ENCODE data around the gene BAZ2B.

BAZ2B gene

DNA sequence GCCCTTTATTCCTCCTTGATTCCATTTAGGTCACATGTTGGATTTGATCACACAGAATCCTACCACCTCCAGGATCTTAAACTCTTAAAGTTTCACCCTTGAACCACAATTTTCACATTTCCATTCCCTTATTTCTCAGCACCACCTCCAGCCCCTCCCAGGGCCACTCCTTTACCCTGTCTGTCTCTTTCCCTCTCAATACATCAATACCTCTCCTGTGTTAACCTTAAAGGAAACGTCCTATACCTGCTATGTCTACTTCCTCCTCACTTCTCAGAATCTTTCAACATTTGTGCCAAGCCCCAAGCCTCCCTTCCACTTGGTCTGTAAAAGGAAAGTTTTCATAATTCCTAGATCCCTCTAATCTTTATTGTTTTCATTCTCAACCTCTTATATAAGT is 158.8 kb downstream of the BAZ2B start:
- peaks cover 6% of the 10 kb centered on the region for H3K36me3 Mint-ChIP-seq
- no peaks in the 10 kb centered on the region for H3K9me3 Mint-ChIP-seq
- no peak overlapping the region for H3K4me3 Mint-ChIP-seq
- no peak for ATAC-seq
- no peak overlapping the region for H3K27ac Mint-ChIP-seq
- peaks cover 23% of the 10 kb centered on the region for H3K4me1 Mint-ChIP-seq
- H3K27me3 Mint-ChIP-seq, result no peaks in the 10 kb centered on the region

DNA sequence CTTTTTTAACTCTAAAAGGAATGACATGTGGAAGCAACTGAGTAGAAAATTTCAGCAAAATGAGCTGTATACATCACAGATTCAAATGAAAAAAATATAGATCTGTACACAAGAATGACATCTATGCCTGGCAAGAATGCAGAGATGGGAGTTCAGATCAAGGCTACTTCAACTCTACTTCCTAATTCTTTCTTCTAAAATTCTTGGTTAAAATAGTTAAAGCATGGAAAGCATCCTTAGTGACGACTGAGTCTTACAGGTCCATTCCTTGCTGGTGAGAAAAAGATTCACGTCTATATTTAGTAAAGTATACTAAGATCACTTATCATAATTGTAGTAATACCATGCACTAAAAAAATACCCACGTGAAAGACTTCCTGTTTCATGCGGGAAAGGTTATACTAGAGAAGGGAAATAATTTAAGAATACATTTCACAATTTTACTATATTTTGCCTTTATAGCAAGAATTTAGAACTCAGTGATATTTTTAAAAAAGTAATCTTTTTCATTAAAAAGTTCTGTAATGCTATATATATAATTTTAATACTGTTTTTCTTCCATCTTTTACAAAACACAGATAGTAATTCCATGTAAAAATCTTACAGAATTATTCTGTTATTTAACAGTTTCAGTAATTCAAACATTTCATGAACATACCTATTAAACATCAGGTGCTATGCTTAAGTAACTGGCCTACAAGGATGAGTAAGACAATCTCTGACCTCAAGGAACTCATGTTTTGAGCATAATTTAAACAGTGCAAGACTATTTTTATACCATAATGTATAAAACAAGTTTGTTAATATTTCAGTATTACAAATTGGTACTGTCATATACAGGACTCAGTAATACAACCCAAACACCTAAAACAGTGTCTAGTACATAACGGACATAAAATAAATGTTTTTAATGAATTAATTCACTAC is 159.6 kb downstream of the BAZ2B start:
- H3K4me1 Mint-ChIP-seq, result peaks cover 23% of the 10 kb centered on the region
- no peaks in the 10 kb centered on the region for H3K27me3 Mint-ChIP-seq
- no peaks in the 10 kb centered on the region for H3K9me3 Mint-ChIP-seq
- ATAC-seq, result no peak
- H3K27ac Mint-ChIP-seq, result no peak overlapping the region
- no peak overlapping the region for H3K4me3 Mint-ChIP-seq
- H3K36me3 Mint-ChIP-seq, result peaks cover 6% of the 10 kb centered on the region

DNA sequence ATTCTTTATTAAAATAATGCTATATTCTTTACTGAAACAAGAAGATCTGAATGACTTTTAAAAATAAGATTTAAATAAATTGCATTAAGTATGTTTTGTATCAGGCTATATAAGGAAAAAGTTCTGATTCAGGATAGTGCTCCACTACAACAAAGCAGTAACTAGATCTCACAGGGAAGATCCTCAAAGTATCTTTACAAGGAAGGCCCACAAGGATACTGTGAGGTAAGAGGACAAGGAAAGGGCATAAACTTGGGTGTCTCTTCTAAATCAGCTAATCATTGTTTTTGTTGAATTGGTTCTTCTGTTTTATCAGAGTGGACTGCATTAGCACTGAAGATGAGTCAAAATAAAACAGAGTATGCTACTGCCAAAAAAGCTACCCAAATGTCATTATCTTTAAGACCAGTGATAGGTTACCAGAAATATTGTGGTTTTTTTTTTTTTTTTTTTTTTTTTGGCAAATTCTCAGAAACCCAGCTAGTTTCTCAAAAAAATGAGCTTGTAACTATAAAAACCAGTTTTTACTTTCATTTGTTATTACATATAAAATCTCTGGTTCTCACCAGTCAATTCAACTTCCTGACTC is 160.9 kb downstream of the BAZ2B start:
- peaks cover 23% of the 10 kb centered on the region for H3K4me1 Mint-ChIP-seq
- H3K4me3 Mint-ChIP-seq, result no peak overlapping the region
- H3K27ac Mint-ChIP-seq, result no peak overlapping the region
- no peaks in the 10 kb centered on the region for H3K27me3 Mint-ChIP-seq
- no peaks in the 10 kb centered on the region for H3K9me3 Mint-ChIP-seq
- ATAC-seq, result no peak
- H3K36me3 Mint-ChIP-seq, result peaks cover 6% of the 10 kb centered on the region

DNA sequence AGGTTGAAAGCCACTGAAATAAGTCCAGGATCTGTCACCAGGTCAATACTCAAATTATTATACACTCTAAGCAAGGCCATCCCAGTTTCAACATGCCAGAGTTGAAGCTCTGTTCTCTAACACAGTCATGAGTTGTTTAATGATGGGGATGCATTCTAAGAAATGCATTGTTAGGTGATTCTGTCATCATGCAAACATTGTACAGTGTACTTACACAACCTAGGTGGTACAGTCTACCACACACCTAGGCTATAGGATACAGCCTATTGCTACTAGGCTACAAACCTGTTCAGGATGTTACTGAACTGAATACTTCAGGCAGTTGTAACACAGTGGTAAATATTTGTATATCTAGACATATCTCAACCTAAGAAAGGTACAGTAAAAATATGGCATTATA is 162.2 kb downstream of the BAZ2B start:
- no peak for ATAC-seq
- Mint-ChIP-seq H3K4me1 (peaks cover 23% of the 10 kb centered on the region), H3K9me3 (no peaks in the 10 kb centered on the region), H3K4me3 (no peak overlapping the region), H3K36me3 (peaks cover 6% of the 10 kb centered on the region), H3K27me3 (no peaks in the 10 kb centered on the region), H3K27ac (no peak overlapping the region)

DNA sequence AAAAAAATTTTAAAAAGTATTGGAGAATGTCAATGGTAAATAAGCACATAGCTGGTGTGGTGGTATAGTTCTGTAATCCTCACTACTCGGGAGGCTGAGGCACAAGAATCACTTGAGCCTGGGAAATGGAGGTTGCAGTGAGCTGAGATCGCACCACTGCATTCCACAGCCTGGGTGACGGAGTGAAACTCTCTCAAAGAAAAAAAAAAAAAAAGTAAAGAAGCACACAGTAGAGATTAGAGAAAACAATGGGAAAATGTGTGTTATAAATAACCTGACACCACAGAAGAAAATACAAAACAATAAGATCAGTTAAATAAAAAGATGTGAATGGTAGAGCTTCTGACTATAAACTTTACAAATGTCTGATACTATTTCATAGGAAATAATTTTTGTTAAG is 166.2 kb downstream of the BAZ2B start:
- peaks cover 31% of the 10 kb centered on the region for H3K36me3 Mint-ChIP-seq
- no peak for ATAC-seq
- H3K4me1 Mint-ChIP-seq, result no peaks in the 10 kb centered on the region
- peaks cover 2% of the 10 kb centered on the region for H3K9me3 Mint-ChIP-seq
- no peaks in the 10 kb centered on the region for H3K27me3 Mint-ChIP-seq
- H3K4me3 Mint-ChIP-seq, result no peak overlapping the region
- no peak overlapping the region for H3K27ac Mint-ChIP-seq

DNA sequence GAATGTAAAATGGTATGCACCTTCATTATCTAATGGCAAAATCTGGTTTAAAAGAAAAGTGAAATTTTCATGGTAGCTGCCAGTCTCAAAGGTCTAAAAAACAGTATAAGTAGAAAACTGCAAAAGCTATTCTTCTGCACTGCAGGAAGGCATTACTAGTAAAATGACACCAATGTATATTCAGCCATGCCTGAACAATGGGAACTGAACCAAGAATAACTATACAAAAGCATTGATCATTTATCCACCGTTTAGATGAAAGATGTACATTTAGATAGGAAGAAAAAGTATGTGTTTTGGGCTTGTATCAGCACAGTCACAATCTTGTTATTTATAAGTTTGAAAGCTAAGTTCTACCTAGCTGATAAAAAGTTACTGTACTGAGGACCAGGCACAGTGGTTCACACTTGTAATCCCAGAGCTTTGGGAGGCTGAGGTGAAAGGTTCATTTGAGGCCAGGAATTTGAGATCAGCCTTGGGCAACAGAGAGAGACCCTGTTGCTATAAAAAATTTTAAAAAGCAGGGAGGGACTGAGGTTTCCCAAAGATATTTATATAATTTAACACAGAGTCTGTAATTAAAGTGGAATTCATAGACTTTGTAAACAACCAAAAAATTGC is 166.7 kb downstream of the BAZ2B start:
- Mint-ChIP-seq H3K36me3 (peaks cover 37% of the 10 kb centered on the region), H3K27me3 (no peaks in the 10 kb centered on the region), H3K27ac (no peak overlapping the region), H3K4me3 (no peak overlapping the region), H3K9me3 (peaks cover 2% of the 10 kb centered on the region), H3K4me1 (no peaks in the 10 kb centered on the region)
- ATAC-seq, result no peak

DNA sequence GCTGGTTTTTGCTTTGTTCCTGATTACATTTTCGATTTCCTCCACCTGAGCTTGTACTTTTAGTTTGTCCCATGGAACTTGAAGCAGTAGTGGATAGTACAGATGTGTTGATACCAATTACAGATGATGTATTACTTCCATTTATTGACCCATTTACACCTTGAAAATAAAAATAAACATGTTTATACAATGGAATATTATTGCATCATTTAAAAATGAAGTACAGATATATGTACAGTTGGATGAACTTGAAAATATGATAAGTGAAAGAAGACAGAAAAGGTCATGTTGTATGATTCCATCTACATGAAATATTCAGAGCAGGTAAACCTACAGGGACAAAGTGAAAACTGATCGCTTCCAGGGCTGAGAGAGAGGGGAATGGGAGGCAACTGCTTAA is 169.5 kb downstream of the BAZ2B start:
- no peaks in the 10 kb centered on the region for H3K27me3 Mint-ChIP-seq
- H3K4me1 Mint-ChIP-seq, result no peaks in the 10 kb centered on the region
- no peak overlapping the region for H3K4me3 Mint-ChIP-seq
- no peak overlapping the region for H3K27ac Mint-ChIP-seq
- H3K9me3 Mint-ChIP-seq, result peaks cover 2% of the 10 kb centered on the region
- H3K36me3 Mint-ChIP-seq, result peaks cover 60% of the 10 kb centered on the region
- ATAC-seq, result no peak

DNA sequence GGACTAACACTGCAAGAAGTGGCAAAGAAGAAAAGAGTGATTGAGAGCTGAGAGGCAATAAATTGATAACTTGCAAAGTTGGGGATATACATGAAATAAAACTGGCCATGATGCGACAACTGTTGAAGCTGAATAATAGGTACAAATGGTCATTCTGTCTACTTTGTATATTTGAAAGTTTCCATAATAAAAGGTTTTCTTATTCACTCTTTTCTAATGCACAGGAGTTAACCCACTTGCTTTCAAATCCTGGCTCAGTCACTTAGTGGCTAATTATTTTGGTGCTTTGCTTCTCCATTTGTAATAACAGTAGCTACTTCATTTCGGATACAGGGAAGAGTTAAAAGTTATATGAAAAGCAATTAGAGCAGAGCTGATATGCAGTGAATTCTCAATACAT is 170.1 kb downstream of the BAZ2B start:
- H3K9me3 Mint-ChIP-seq, result peaks cover 2% of the 10 kb centered on the region
- no peak overlapping the region for H3K27ac Mint-ChIP-seq
- ATAC-seq, result no peak
- no peak overlapping the region for H3K4me3 Mint-ChIP-seq
- peaks cover 60% of the 10 kb centered on the region for H3K36me3 Mint-ChIP-seq
- H3K27me3 Mint-ChIP-seq, result no peaks in the 10 kb centered on the region
- H3K4me1 Mint-ChIP-seq, result no peaks in the 10 kb centered on the region

DNA sequence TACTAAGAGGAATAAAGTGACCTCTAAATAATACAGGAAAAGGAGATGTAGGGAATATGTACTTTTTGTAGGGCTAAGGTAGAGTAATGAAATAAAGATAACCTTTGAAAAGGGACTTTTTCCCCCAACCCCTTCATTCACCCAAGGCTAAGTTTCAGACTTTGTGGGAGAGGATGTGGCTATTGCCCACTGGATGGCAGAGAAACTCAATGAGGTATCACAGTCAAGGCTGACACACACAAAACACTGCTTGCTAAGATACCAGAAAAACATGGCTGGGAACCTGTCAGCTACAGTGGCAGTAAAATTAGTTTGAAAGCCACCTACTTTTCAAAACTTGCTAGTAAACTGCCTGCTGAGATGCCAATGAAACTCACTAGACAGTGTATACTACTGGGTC is 171.0 kb downstream of the BAZ2B start:
- ATAC-seq, result no peak
- H3K36me3 Mint-ChIP-seq, result peaks cover 65% of the 10 kb centered on the region
- no peak overlapping the region for H3K4me3 Mint-ChIP-seq
- peaks cover 2% of the 10 kb centered on the region for H3K9me3 Mint-ChIP-seq
- H3K4me1 Mint-ChIP-seq, result no peaks in the 10 kb centered on the region
- H3K27me3 Mint-ChIP-seq, result no peaks in the 10 kb centered on the region
- no peak overlapping the region for H3K27ac Mint-ChIP-seq

DNA sequence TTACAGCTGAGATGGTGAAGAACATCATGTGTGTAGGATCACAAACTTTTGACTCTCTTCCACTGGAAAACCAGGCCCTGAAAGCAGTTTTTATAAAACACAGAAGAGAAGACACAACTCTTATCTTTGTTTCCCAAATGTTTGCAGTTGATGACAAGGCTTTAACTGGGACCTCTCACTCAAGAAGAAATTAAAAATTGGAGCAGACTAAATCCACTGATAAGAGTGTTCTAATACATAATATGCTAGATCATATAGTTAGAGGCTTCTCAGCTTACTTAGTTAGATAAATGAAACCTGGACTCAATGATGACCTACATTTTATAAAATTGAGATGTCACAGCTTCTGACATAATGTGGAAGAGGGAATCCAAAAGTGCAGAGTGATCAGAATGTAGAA is 171.6 kb downstream of the BAZ2B start:
- no peak for ATAC-seq
- no peak overlapping the region for H3K27ac Mint-ChIP-seq
- no peaks in the 10 kb centered on the region for H3K4me1 Mint-ChIP-seq
- peaks cover 68% of the 10 kb centered on the region for H3K36me3 Mint-ChIP-seq
- H3K27me3 Mint-ChIP-seq, result no peaks in the 10 kb centered on the region
- H3K4me3 Mint-ChIP-seq, result no peak overlapping the region
- peaks cover 2% of the 10 kb centered on the region for H3K9me3 Mint-ChIP-seq

DNA sequence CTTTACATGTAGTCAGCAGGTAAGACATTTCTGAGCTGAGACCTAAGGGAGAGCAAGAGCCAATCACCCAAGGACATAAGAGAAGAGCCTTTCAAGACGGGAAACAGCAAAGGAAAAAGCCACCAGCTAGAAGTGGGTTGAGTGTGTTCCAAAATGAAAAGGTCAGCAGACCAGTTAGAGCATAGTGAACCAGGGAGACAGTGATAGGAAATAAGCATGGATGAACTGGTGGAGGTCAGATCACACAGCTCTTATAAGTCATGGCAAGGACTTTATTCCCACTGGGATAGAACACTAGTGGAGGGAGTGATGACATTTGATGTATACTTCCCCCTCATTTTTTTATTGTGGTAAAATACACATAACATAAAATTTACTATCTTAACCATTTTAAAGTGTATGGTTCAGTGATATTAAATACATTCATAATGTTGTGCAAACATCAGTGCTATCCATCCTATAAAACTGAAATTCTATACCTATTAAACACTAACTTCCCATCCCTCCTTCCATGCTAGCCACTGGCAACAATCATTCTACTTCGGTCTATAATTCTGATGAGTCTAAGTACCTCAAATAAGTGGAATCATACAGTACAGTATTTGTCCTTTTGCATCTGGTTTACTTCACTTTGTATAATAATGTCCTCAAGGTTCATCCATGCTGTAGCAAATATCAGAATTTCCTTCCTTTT is 174.0 kb downstream of the BAZ2B start:
- H3K36me3 Mint-ChIP-seq, result peaks cover 74% of the 10 kb centered on the region
- H3K9me3 Mint-ChIP-seq, result peaks cover 2% of the 10 kb centered on the region
- no peak overlapping the region for H3K4me3 Mint-ChIP-seq
- H3K27ac Mint-ChIP-seq, result no peak overlapping the region
- H3K27me3 Mint-ChIP-seq, result no peaks in the 10 kb centered on the region
- ATAC-seq, result no peak
- no peaks in the 10 kb centered on the region for H3K4me1 Mint-ChIP-seq

DNA sequence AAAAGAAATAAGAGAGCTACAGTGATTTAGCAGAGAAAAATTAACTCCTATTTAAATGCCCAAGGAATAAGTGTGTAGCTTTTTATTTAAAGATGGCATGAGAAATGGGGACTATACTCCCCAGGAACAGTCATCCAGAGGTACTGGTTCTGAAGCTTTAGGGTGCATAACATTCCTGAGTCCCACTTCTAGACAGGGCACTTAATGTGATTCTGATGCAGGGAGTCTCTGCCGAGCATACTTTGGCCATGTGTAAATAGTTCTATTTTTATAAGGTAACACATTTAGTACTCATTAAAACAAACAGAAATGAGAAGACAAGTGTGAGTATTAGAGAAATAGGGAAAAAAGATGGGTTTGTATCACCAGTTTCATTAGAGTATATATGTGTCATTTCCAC is 175.2 kb downstream of the BAZ2B start:
- ATAC-seq, result no peak
- H3K9me3 Mint-ChIP-seq, result no peaks in the 10 kb centered on the region
- no peaks in the 10 kb centered on the region for H3K4me1 Mint-ChIP-seq
- no peak overlapping the region for H3K27ac Mint-ChIP-seq
- H3K36me3 Mint-ChIP-seq, result peaks cover 64% of the 10 kb centered on the region
- no peak overlapping the region for H3K4me3 Mint-ChIP-seq
- no peaks in the 10 kb centered on the region for H3K27me3 Mint-ChIP-seq

DNA sequence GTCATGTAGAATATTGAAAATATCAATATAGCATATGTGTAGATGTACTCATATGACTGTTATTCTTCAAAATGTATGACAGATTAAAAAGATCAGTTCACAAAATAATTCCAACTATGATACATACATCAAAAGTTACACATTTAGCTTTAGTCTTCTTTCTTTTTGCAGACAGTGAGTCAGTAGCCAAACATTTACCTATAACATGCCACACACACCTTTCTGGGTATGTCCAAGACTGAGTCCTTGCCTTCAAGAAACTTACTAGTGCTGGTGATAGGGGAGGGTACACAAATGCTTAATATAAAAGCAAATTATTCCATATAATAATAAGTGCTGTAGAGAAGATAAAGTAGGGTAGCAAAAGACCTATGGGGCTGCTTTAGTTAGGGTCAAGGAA is 176.9 kb downstream of the BAZ2B start:
- Mint-ChIP-seq H3K36me3 (peaks cover 47% of the 10 kb centered on the region), H3K27ac (no peak overlapping the region), H3K27me3 (no peaks in the 10 kb centered on the region), H3K9me3 (no peaks in the 10 kb centered on the region), H3K4me3 (no peak overlapping the region), H3K4me1 (no peaks in the 10 kb centered on the region)
- no peak for ATAC-seq

DNA sequence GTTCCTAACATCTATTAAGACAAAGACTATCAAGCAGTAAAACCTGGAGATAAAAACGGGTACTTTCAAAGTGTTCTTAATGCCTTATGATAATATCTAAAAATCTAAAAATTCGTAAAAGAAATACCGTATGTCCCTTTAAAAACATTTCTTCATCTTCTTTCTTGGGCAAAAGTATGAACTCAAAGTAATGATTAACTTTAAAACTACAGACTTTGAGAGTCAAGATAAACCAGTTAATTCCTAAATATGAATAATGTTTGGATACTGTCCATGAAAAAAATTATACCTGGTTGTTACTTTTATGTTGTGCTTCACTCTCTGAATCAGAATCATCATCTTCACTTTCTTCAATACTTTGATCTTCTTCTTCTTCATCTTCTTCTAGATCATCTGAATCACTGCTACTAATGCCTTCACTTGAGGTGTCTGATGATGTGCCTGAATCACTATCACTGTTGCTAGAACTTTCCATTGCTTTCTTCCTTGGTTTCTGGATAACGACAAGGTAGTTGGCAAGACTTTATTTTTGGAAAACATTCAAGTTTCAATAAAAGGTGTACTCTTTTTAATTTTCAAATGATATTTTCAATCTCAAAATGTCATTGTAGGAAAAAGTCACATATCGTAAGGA is 177.5 kb downstream of the BAZ2B start:
- Mint-ChIP-seq H3K4me1 (no peaks in the 10 kb centered on the region), H3K27ac (no peak overlapping the region), H3K27me3 (no peaks in the 10 kb centered on the region), H3K4me3 (no peak overlapping the region), H3K36me3 (peaks cover 42% of the 10 kb centered on the region), H3K9me3 (no peaks in the 10 kb centered on the region)
- no peak for ATAC-seq

DNA sequence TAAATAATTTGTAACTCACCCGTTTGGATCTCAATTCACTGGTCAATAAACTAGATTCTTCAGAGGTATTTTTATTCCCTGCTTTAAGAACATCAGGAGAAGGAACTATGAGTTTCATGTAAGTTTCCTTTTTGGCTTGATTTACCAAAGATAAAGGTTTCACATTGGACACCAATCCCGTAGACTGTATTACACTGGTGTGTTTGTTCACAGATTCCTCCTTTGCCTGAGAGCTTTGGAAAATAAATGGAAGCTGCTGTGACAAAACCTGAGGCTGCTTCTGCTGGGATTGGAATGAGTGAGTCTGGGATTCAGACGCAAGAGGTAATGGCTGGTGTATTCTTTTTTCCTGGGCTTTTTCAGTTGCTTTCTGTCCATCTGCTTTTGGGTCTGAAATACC is 178.1 kb downstream of the BAZ2B start:
- H3K9me3 Mint-ChIP-seq, result no peaks in the 10 kb centered on the region
- peaks cover 42% of the 10 kb centered on the region for H3K36me3 Mint-ChIP-seq
- no peak overlapping the region for H3K27ac Mint-ChIP-seq
- no peaks in the 10 kb centered on the region for H3K27me3 Mint-ChIP-seq
- no peak overlapping the region for H3K4me3 Mint-ChIP-seq
- no peak for ATAC-seq
- no peaks in the 10 kb centered on the region for H3K4me1 Mint-ChIP-seq
